HG03139 (cell line): Measurements from ENCODE around the gene MCAM.

Experiments used
- ATAC-seq: cut with Tn5 transposase; IDR thresholded peaks from one replicate; pipeline ENCODE4 v1.9.1; 2021; ENCODE audit not compliant: unreplicated experiment

The MCAM gene

DNA sequence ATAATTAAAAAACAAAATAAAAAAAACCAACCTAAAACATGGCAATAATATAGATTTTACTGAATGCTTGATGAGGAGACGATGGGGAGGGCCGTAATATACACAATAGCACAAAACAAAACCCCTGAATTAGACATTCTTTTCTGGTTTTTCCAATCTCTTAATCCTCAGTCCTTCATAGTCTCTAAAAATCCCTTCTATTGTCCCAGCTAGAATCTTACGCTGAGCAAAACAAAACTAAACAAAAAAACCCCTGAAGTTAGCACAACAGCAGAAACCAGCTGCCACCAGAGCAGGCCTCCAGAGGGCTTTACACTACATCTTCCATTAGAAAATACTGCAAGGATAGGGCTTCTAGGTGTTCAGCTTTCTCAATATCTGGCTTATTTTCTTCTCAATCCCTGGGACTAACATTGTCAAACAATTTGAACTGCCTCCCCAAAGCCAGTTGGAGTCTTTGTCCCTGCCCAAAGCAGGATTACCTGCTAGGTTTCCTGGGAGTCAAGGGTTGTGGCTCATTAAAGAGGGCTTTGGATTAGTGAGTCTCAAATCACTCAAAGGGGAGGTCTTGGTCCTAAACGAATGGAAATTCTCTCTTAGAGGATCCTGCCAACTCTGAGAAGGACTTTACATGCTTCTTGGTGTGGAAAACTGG lies 15.3 kb upstream of the MCAM start:
- ATAC-seq = no peak

- no peak for ATAC-seq
These were observed 13.3 kb upstream of the MCAM start for GRCh38 chr11:119330237-119330636.

DNA sequence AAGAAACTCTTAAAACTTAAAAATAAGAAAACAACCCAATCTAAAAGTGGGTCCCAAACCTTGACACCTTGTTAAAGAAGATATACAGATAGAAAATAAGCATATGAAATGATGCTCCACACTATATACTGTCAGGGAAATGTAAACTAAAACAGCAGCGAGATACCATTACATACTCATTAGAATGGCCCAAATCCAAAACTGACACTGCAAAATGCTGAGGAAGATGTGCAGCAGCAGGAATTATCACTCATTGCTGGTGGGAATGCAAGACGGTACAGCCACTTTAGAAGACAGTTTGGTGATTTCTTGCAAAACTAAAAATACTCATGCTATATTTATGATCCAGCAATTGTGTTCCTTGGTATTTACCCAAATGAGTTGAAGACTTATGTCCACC lies 12.4 kb upstream of the MCAM start:
- ATAC-seq = no peak

- no peak for ATAC-seq
These were observed 7.3 kb upstream of the MCAM start for GRCh38 chr11:119324189-119324588.

GRCh38 chr11:119323532-119324033 lies 6.7 kb upstream of the MCAM start:
- ATAC-seq = no peak

GRCh38 chr11:119322921-119323531 lies 6.1 kb upstream of the MCAM start:
- no peak for ATAC-seq

DNA sequence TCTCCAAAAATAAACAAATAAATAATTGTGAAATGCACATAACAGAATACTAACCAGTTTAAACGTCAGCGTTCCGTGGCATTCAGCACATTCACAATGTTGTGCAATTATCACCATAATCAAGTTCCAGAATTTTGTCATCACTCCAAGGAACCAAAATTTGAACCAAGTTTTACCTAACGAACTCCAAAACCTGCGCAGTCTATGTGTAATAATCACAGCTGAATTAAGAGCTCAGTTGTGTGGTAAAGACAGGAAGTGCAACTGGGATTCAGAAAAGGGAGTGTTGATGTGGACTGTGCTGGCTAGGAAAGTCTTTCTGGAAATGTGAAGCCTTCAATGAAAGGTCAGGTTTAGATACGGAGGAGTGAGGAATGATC lies 5.4 kb upstream of the MCAM start:
- ATAC-seq = no peak

DNA sequence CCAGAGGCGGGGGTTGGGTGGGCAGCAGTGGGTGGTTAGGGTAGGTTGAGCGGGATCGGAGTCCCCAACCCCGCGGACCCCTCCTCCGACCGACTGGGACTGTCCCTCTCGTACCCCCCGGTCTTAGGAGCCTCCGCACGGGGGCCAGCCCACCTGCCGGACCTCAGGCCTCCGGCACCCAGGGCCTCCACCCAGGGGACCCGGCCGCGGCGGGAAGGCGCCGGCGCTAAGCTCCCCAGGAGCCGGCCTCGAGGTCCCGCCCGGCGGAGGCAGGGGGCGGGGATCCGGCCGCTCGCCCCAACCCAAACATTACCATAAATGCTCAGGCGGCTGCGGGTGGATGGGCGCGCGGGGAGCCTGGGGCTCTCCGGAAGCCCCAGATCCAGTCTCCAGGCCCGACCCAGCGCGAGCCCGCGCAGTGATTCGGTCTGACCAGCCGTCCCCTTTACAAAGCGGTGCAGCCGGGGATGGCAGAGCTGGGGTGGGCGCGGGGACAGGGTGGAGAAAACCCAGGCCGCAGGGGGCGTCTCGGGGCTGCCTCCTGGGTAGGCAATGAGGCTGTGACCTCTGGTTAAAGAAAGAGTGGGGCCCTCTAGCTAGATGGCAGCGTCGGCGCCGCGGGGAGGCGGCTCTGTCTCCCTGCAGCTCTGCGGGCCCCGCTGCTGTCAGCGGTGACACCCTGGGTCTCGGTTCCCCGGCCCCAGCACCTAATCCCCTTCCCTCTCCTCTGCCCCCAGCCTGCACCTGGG lies 4.0 kb upstream of the MCAM start:
- peak; percentile 39 for ATAC-seq

- ATAC-seq = no peak
These were observed 3.4 kb upstream of the MCAM start for GRCh38 chr11:119320240-119320775.

DNA sequence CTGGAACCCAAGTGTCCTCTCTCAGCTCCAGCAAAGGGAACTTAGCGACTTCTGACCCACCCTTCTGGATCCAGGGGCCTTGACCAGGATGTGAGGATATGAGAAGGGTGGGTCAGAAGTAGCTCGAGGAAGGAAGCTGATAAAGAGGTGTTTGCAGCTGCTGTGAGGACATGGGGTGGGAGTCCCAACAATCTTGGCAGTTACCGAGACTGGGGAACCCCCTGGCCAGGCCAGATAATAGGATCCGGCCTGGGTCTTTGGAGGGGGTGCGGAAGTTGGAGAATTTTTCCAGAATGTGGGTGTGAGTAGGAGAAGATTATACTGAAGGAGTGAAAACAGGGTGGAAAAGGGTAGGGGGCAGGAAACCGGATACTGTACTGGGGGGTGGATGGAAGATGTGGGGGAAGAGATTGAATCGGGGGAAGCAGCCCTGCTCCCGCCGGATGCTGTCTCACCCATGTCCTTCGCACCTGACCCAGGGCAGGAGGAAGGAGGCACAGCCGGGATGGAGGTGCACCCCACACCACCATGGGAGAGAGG lies 2.8 kb upstream of the MCAM start:
- no peak for ATAC-seq

- ATAC-seq = no peak
These were observed 2.3 kb upstream of the MCAM start for GRCh38 chr11:119319136-119319699.

GRCh38 chr11:119318240-119319135 lies 1.6 kb upstream of the MCAM start:
- no peak for ATAC-seq

DNA sequence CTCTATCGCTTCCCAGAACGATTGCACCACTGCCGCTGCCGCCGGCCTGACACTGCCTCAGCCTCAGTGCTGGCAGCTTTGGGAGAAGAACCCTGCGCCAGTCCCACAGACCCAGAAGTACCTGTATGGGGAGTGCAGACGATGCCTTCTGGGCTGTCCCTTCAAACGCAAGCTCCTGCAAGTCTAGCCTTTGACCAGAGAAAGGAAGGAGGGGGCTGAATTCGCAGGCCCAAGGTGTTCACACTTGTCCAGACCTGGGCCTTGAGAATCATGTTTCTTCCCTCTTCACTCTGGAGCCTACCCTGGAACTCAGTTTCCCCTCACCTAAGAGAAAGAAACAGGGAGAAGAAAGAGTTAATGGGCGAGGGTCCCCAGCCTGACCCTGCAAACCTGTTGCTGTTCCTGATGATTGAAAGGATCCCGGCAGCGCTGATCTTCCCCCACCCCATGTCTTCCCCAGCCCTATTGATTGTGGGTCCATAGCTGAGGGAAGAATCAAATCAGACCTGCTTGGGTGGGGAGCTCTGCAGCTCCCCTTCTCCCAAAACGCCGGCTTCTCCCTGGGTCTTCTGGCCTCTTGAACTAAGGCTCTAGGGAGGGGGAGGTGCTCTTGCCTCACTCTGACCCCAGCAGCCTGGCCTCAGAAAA lies 786 bp upstream of the MCAM start:
- ATAC-seq = no peak

GRCh38 chr11:119316016-119316728 lies 758 bp downstream of the MCAM start:
- ATAC-seq = no peak

GRCh38 chr11:119315131-119316015 lies 1.6 kb downstream of the MCAM start:
- ATAC-seq = no peak

GRCh38 chr11:119314726-119315125 lies 2.2 kb downstream of the MCAM start:
- no peak for ATAC-seq

DNA sequence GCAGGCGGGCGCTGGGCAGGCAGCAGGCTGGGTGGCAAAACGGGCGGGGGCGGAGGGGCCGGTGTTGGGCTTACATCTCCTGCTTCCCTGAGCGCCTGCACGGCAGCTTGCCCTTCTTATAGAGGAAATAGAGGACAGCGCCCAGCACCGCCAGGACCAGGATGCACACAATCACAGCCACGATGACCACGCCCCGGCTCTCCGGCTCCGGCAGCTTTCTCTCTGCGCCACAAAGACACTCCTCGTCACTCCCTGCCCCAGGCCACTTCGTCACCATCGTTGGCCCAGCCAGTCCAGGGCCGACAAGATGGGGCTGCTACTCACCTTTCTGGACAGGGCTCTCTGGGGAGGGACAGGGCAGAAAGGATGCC lies 6.3 kb downstream of the MCAM start:
- no peak for ATAC-seq
